HG03064 (cell line): Measurements from ENCODE around the gene DDB1.

Experiments
- ATAC-seq: cut with Tn5 transposase; IDR thresholded peaks from one replicate; pipeline ENCODE4 v1.9.1; 2021; ENCODE audit warnings: low read depth; ENCODE audit not compliant: unreplicated experiment

The DDB1 gene

DNA sequence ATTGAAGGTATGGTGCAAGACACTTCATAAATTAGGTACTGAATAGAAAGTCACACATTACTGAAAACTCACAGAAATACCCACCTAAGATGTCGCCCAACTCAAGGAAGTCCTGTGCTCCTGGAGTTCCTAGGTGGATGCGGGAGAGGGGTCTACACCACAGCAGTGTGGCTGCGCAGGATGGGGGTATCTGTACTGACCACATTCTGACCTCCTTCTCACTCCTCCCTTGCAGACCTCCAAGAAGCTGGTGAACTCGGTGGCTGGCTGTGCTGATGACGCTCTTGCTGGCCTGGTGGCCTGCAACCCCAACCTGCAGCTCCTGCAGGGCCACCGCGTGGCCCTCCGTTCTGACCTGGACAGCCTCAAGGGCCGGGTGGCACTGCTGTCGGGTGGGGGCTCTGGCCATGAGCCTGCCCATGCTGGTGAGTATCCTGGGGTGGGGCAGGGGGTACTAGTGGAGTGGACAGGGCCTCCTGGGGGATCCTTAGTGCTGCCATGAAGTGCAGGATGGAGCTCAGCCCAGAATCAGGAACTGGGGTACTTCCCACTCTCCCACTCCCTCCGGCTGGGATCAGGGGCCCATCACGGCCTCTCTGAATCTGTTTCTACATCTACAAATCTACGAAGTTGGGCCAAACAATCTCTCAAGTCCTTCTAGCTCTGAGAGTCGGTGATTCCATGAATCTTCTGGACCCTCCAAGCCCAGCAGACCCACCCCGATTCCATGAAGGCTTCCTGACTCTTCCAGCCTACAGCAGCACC, 5.0 kb upstream of the DDB1 start:
- no peak for ATAC-seq

DNA sequence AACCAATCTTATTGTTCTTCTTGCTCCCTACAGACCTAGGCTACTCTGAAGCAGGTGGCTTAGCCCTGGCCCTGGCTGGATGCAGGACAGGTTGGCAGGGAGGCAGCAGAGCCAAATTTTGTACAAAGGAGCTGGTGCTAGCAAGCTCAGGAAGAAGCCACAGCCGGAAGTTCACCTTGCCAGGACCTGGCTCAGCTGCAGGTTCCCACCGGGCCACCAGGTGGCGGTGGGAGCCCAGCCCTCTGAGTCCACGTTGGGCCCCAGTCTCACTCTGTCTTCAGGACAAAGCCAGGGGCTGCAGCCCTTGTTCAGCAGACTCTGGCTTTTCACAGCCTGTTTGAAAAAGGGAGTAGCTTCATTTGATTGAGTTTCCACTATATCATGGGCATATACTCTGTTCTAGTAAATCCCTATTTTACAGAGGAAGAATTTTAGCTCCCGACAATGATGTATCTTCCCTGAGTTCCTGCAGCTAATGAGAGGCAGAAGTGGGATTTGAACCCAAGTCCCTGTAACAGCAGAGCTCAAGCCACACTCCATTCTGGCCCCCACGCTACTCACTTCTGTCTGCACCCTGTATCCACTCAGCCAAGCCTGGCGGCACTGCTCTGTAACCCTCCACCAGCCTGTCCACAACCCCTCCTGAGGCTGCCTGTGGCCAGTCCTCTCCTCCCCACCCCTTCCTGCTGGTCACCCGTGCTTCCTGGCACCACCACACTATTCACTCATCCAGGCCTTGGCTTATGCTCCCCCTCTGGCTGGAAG, 3.4 kb upstream of the DDB1 start:
- no peak for ATAC-seq

DNA sequence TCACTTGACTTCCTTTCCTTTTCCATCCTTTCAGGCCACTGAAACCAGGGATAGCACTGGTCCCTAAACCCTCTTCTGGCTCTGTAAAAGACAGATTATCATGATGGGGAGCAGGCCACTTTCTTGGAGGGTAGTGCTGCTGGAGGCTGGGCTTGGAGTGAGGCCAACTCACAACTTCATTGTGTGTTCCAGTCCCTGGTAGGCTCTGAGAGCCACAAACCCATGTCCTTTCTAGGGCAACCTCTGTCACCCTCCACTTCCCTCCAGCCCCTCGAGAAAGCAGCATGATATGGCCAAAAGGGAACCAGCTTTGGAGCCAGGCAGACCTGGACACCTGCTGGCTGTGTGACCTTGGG, 2.4 kb upstream of the DDB1 start:
- no peak for ATAC-seq

DNA sequence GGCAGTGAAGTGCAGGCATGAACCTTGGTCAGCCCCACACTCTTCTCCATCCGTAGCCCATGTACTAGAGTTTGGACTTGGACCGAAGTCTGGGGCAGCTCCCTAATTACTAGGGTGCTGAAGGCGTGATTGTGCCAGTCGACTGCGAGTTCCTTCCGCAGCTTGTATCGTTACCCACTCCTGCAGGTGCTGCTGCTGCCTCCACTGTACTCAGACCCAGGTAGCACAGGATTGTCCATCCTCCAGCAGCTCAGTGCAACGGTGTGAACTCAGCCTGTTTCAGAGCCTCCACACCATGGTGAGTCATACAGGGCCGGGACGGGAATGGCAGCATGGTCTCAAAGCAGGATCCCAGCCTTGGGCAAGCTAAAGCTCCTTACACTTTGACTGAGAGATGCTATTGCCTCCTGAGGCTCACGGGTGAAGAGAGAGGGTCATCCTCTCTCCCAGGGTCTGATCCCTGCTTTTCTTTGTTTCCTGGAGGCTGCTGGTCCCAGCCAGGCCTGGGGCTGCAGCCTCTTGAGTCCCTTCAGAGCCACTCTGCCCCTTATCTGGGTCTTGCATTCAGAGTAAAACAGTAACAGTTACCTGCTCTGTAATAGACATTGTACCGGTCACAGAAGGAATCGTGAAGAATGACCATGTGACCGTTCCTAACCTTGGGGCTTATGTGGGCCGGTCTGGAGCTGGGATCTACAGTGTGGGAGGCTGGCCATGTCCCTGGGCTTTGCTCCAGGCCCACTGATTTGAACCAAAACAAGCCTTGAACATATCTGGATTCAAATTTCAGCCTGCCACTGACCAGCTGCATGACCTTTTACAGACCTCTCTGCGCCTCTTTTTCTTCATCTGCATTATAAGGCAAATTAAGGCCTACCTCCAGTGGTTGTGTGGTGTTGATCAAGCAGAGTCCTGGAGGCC, 1.8 kb upstream of the DDB1 start:
- ATAC-seq: no peak

DNA sequence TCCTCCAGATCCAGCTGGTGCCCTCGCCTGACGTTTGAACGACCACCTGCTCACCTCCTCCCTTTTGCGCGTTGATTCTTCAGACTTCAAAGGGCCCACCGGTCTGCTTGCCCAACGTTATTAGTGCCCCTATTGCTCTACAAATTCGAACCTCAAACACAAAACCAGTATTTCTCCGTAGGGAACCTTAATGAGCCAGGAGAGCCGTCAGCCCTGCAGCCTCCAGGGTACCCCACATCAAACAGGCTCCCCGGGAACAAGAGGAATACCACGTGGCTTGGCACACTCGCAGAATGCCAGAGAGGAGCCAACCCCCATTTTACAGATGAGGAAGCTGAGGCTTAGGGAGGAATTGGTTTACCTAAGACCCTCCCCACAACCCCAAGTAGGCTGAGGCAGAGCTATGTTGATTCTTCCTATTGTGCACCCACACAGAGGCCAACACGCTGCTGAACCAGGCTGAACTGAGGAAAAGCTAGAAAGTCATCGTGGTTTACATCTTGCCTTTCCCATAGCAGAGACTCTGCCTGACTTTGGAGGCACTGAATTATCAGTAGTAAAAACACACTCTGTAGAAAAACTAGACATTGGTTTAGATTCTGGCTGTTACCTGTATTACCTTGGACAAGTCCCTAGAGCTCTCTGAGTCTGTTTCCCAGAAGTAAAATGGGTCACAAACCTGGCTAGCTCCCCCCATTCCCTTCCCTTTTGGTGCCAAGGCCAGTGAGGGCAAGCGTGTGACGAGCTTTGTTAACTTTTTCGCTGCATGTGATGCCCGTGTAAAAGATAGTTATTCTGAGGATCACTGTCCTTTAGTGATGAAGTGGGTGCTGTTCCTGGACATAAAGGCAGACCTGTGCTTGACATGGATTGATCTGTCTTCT, 887 bp upstream of the DDB1 start:
- ATAC-seq: no peak

DNA sequence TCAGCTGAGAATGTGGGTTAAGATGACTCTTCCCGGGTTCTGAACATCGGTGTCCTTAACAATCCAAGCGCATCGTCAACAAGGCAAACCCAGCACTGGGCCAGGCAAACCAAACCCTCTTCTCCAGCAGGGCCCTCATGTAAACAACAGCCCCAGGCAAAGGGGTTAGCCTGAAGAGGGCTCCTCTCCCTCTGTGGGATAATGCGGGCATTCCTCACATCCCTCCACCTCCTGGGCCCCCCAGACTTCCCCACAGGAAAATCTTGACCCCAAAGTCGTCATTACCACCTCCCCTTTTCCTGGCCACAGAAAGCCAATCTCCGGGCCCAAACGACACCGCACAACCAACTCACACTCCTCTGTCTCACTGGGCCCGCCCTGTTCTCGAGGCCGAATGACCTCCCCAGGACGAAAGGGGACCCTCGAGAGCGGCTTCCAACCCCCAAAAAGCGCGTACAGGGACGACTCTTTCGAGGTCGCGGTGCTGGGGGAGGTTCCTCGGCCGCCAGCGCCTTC, 566 bp downstream of the DDB1 start:
- ATAC-seq: peak; percentile 9

DNA sequence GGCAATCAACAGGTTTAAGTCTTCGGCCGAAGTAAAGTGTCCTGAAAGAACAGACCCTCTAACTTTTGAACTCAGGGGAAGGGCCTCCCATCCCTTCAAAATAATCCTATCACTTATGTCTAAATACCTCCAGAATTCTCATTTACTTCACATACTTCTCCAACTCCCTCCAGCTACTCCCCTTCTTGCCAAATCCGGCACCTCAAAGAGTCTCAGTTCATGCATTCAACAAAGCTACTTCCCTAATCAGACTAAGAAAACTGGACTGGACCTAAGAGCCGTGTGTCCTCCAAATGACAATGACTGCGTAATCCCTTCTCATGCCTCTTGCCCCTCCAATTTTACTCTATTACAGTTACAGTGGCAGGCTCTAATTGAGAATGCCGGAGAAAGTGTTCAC, 1.3 kb downstream of the DDB1 start:
- ATAC-seq: no peak

DNA sequence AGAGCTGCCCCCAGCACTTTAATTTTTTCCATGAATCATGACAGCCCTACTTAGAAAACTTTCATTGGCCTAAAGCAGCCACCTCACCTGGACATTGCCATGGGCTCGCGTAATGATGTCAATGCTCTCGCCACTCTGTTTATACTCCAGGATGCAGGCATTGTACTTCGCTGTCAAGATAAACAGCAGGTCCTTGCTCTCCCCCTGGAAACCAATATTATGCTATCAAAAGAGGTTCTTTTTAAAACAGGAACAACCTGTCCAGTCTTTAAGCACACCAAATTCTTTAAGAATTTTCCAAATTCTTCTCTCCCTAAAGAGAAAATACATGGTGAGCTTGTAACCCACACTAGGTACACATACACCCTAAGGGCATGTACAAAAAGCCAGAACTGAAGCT, 3.0 kb downstream of the DDB1 start:
- ATAC-seq: no peak

DNA sequence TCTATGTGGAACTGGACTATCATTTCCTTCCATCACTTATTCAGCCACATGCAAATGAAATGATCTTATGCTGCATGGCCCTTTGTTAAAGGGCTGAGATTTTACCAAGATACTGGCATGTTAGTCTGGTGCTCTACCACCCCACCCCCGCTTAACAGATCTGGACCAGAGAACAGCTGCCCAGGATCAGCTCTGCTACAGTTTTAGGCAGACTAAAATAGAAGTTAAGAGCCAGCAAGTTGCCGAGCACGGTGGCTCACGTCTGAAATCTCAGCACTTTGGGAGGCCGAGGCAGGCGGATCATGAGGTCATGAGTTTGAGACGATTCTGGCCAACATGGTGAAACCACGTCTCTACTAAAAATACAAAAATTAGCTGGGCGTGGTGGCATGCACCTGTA, 4.6 kb downstream of the DDB1 start:
- ATAC-seq: no peak

DNA sequence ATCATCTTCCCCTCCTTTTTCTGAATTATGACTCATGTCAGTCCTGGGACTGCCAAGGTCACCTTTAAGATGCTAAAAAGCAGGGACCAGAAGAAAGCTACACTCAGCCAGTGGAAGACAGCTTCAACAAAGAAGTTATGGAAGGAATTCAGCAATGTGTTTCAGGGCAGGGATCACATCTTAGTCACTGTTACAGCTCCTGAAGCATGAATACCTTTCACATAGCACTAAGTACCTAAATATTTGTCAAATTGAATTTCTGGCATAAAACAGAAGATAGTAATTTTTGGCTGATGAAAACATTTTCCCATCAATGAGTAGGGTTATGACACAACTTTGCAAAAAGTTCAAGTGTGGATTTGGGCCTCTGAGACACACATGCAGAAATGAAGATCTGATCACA, 5.2 kb downstream of the DDB1 start:
- no peak for ATAC-seq

DNA sequence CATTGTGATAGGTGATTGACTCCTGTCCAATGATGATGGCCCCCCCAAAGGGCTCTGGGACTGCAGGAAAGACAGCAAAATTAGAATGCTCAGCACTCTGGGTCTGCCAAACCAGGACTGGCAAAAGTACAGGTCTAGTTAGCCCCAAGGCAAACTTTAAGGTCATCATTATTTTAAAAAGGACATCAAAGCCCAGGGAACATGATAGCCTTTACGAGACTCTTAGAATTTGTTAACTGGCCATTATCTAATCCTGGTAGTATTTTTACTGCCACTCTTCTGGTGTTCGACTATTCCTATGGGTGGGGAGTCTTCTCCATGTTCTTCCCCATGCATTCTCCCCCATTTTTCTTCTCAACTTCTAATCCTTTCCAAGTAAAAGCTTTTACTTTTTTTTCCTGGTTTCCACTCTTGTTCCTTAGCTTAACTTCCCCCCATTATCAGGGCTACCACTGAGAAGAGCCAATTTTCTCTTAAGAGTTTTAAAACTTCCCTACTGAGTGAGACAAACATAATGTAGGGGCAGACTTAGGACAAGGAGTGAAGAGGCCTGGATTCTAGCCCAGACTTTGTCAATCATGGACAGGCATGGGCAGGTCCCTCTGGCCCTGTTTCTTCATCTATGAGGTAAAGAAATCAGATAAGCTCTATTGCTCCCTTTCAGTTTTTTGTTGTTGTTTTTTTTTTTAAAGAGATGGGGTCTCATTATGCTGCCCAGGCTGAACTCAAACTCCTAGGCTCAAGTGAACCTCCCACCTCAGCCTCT, 7.1 kb downstream of the DDB1 start:
- ATAC-seq: no peak

DNA sequence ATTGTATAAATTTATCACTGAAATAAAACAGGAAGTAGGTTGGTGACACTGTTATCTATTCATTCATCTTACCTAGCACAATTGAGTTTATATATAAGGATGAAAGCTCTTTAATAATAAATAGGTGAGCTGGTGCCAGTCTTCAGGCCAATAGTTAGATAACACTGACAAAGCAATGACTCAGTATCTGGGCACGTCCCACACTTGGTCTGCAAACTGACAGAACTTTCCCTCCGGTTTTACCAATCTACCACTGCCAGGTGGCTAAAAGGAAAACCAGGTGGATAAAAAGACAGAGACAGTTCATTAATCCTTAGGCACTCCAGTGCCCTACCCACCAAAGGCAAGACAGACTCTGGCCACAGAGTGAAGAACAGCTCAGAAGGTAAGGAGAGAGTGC, 17.6 kb downstream of the DDB1 start:
- ATAC-seq: no peak

DNA sequence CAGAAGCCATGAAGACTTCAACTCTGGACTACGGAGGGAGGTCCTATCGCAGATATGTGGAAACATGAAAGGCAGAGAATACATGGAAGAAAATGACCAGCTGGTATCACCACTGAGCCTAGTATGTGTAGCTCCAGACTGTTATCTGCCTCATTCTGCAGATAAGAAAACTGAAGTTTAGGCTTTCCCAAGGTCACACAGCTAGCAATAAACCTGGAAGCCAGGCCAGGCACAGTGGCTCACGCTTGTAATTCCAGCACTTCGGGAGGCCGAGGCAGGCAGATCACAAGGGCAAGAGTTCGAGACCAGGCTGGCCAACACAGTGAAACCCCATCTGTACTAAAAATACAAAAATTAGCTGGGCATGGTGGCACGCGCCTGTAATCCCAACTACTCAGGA, 22.2 kb downstream of the DDB1 start:
- no peak for ATAC-seq

DNA sequence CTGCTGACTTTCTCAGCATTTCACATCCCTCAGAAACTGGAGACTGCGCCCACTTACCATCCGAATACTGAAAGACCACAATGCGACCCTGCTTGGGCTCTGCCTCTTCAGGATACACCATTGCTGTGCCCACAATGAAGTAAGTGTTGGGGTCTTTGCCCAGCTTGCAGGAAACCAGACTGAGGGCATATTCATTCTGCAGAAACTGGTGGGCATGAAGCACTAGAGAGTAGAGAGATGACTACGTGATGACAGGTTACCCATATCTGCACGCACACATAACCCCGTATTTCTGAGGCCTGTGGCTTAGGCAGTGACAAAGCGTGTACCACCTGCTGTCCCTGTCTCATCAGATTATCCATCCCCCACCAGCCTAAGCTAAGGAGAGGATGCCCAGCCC, 23.2 kb downstream of the DDB1 start:
- ATAC-seq: no peak

DNA sequence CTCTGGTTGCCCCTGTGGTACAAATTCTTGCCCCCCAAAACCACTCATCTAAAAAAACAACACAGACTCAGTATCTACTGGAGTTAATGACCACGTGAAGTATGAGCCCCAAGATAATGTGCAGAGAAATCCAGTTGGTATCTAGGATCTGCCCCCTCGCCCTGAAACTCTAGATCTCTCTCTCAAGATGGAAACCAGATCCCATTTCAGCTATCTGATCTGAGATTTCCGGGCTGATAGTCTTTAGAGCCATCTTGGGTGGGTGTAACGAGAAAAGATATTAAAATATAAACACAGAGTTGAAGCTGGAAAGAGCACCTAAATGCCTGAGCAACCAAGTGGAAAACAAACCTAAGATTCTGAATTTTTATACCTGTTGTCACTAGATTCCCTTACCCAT, 23.8 kb downstream of the DDB1 start:
- no peak for ATAC-seq

DNA sequence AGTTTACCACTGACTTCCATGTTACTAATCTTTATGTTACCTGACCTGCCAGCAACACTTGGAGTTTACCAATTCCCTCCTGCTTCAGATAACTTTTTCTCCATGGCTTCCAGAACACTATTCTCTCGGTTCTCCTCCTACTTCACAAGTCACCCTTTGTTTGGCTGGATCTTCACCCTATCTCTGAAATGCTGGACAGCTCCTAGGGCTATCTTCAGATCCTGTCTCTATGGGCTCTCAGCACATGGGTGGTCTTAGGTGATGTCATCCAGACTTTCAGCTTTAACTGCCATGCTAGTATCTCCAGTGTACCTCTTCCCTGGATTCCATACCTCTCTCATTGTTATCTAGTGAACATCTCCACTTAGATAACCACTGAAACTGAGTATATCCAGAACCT, 25.6 kb downstream of the DDB1 start:
- no peak for ATAC-seq

DNA sequence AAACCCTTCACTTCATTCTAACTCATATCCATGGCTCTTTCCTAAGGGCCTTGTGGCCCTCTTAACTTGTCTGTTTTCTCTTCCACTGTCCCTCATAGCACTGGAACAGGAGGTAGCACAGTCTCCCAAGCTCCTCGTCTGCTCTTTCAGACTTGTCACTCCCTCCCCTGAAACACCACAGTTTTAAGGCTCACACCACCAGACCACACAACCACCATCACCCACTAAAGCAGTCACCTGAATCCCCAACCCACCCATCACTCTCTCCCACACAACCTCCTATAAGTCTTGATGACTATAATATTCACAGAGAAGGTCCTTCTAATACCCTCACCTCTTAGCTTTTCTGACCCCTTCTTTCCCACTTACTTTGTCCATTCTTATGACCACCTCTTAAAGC, 26.7 kb downstream of the DDB1 start:
- ATAC-seq: no peak

DNA sequence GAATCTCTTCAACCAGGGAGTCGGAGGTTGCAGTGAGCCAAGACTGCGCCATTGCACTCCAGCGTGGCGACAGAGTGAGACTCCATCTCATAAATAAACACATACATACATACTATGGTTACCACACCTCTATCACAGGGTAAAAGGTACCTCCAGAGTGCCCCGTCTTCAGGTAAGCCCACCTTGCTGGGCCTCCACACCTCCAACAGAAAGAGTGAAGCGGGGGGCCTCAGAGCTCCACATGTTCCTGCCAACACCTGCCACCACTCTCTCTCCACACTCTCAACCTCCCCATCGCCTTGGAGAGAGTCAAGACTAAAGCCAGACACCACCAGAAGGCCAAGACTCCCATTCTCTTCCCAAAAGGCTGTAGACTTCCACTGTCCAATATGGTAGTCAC, 27.5 kb downstream of the DDB1 start:
- ATAC-seq: no peak

DNA sequence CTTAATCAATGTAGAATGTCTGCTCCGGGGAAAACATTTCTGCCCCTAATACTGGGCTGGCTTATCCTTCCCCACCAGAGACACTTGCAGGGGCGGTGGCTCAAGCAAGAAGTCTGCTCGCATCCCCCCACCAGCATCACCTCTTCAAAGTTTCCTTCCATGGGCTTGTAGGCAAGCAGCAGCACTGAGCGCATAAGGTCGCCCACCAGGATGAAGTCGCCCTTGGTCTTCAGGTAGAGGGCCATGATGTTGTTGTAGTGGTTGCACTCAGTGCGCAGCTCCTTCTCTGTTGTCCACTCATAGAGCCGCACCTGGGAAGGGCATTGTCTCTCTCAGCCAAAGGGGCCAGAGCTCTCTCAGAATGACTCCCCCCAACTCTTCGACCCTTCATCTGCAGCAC, 29.2 kb downstream of the DDB1 start:
- ATAC-seq: no peak
